Measurements from ENCODE around the gene CASTOR1. TPM values are rescaled to one million over a fixed set of nuclear protein-coding genes. Genes with fewer than 3 reads are reported as not detected.

Gene CASTOR1
- total RNA-seq, 1 experiment from 2014 or later: 16.0 TPM

- H3K27me3 Mint-ChIP-seq (ENCODE audit: low read depth): no peaks in the 10 kb centered on the region
- no peak overlapping the region for H3K27ac Mint-ChIP-seq
- CTCF ChIA-PET: interaction anchor here (1.0 to 1.3 kb wide), 3 partner anchors 45 to 70 kb away, joined by 3 to 6 read pairs (median 5); no protein-coding TSS in a partner anchor
- no peak overlapping the region for H3K4me3 Mint-ChIP-seq
- H3K4me1 Mint-ChIP-seq: peaks cover 3% of the 10 kb centered on the region; the same call in 1 of the 2 replicates
- no peak for DNase-seq (ENCODE audit: low spot score)
- H3K36me3 Mint-ChIP-seq: peaks cover 59% of the 10 kb centered on the region
- H3K9me3 Mint-ChIP-seq: no peaks in the 10 kb centered on the region
- POLR2A ChIA-PET: no interaction called here
- TF ChIP-seq ZNF532 (CRISPR knock-in tag; IDR thresholded peaks at IDR 0.05; ENCODE audit: borderline replicate concordance): no peak
- TF ChIP-seq ZNF121 (CRISPR knock-in tag; IDR thresholded peaks at IDR 0.05): no peak
- TF ChIP-seq, protein P1, sequence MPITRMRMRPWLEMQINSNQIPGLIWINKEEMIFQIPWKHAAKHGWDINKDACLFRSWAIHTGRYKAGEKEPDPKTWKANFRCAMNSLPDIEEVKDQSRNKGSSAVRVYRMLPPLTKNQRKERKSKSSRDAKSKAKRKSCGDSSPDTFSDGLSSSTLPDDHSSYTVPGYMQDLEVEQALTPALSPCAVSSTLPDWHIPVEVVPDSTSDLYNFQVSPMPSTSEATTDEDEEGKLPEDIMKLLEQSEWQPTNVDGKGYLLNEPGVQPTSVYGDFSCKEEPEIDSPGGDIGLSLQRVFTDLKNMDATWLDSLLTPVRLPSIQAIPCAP (CRISPR knock-in tag; IDR thresholded peaks at IDR 0.05): no peak
- TF ChIP-seq MYBL2 (CRISPR knock-in tag; IDR thresholded peaks at IDR 0.05): no peak
- TF ChIP-seq ZNF416 (CRISPR knock-in tag; IDR thresholded peaks at IDR 0.05): no peak
- TF ChIP-seq FOXK1 (CRISPR knock-in tag; IDR thresholded peaks at IDR 0.05): no peak
- TF ChIP-seq, protein P2, sequence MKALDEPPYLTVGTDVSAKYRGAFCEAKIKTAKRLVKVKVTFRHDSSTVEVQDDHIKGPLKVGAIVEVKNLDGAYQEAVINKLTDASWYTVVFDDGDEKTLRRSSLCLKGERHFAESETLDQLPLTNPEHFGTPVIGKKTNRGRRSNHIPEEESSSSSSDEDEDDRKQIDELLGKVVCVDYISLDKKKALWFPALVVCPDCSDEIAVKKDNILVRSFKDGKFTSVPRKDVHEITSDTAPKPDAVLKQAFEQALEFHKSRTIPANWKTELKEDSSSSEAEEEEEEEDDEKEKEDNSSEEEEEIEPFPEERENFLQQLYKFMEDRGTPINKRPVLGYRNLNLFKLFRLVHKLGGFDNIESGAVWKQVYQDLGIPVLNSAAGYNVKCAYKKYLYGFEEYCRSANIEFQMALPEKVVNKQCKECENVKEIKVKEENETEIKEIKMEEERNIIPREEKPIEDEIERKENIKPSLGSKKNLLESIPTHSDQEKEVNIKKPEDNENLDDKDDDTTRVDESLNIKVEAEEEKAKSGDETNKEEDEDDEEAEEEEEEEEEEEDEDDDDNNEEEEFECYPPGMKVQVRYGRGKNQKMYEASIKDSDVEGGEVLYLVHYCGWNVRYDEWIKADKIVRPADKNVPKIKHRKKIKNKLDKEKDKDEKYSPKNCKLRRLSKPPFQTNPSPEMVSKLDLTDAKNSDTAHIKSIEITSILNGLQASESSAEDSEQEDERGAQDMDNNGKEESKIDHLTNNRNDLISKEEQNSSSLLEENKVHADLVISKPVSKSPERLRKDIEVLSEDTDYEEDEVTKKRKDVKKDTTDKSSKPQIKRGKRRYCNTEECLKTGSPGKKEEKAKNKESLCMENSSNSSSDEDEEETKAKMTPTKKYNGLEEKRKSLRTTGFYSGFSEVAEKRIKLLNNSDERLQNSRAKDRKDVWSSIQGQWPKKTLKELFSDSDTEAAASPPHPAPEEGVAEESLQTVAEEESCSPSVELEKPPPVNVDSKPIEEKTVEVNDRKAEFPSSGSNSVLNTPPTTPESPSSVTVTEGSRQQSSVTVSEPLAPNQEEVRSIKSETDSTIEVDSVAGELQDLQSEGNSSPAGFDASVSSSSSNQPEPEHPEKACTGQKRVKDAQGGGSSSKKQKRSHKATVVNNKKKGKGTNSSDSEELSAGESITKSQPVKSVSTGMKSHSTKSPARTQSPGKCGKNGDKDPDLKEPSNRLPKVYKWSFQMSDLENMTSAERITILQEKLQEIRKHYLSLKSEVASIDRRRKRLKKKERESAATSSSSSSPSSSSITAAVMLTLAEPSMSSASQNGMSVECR (CRISPR knock-in tag; IDR thresholded peaks at IDR 0.05; ENCODE audit: borderline replicate concordance): no peak
- TF ChIP-seq RELA (CRISPR knock-in tag; IDR thresholded peaks at IDR 0.05; ENCODE audit: borderline replicate concordance): no peak
- no peak for TF ChIP-seq ZNF263 (CRISPR knock-in tag; IDR thresholded peaks at IDR 0.05; ENCODE audit: low read depth)
- TF ChIP-seq SMAD4 (CRISPR knock-in tag; IDR thresholded peaks at IDR 0.05): no peak
- no peak for TF ChIP-seq ETV6 (CRISPR knock-in tag; IDR thresholded peaks at IDR 0.05)
- ATAC-seq: no peak
These were observed 43.8 kb upstream of the CASTOR1 start for GRCh38 chr22:30332994-30333706.

DNA sequence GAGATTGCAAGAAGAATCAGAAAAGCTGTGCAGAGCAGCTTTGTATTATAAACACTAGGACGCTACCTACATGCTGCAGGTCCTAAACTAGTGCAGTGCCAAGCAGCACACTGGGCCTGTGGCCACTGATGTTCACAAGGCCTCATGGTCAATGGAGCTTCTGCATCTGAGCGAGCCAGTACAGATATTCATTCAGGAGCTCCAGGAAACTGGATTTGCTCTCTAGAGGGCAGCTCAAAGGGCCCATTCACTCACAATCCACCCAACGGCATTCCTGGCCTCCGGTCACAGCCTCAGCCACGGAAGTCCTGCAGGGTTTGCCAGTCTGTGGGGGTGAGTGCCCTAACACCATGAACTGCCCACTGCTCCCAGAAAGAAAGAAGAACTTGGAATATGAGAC is 43.2 kb upstream of the CASTOR1 start:
- ATAC-seq: no peak
- no peaks in the 10 kb centered on the region for H3K9me3 Mint-ChIP-seq
- H3K4me1 Mint-ChIP-seq: peaks cover 7% of the 10 kb centered on the region
- no peak overlapping the region for H3K27ac Mint-ChIP-seq
- no peak overlapping the region for H3K4me3 Mint-ChIP-seq
- CTCF ChIA-PET: interaction anchor here (1.0 to 1.3 kb wide), 3 partner anchors 44 to 69 kb away, joined by 3 to 6 read pairs (median 5); no protein-coding TSS in a partner anchor
- DNase-seq (ENCODE audit: low spot score): no peak
- POLR2A ChIA-PET: interaction anchor here (0.6 kb wide), 1 partner anchor 797 kb away, joined by 4 read pairs; no protein-coding TSS in a partner anchor
- H3K27me3 Mint-ChIP-seq (ENCODE audit: low read depth): no peaks in the 10 kb centered on the region
- H3K36me3 Mint-ChIP-seq: peaks cover 53% of the 10 kb centered on the region
- TF ChIP-seq, protein P3, sequence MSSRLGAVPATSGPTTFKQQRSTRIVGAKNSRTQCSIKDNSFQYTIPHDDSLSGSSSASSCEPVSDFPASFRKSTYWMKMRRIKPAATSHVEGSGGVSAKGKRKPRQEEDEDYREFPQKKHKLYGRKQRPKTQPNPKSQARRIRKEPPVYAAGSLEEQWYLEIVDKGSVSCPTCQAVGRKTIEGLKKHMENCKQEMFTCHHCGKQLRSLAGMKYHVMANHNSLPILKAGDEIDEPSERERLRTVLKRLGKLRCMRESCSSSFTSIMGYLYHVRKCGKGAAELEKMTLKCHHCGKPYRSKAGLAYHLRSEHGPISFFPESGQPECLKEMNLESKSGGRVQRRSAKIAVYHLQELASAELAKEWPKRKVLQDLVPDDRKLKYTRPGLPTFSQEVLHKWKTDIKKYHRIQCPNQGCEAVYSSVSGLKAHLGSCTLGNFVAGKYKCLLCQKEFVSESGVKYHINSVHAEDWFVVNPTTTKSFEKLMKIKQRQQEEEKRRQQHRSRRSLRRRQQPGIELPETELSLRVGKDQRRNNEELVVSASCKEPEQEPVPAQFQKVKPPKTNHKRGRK (CRISPR knock-in tag; IDR thresholded peaks at IDR 0.05; ENCODE audit: borderline replicate concordance): no peak
- TF ChIP-seq JUN (CRISPR knock-in tag; IDR thresholded peaks at IDR 0.05) (no peak), NFATC4 (CRISPR knock-in tag; IDR thresholded peaks at IDR 0.05) (no peak), JAZF1 (CRISPR knock-in tag; IDR thresholded peaks at IDR 0.05) (no peak), NFYB (CRISPR knock-in tag; conservative IDR thresholded peaks at IDR 0.05; ENCODE audit: low read depth) (no peak), SMAD3 (CRISPR knock-in tag; IDR thresholded peaks at IDR 0.05; ENCODE audit: borderline replicate concordance) (no peak), E2F4 (CRISPR knock-in tag; IDR thresholded peaks at IDR 0.05; ENCODE audit: borderline replicate concordance, low read depth) (no peak)
- TF ChIP-seq, protein P4, sequence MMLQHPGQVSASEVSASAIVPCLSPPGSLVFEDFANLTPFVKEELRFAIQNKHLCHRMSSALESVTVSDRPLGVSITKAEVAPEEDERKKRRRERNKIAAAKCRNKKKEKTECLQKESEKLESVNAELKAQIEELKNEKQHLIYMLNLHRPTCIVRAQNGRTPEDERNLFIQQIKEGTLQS (CRISPR knock-in tag; conservative IDR thresholded peaks at IDR 0.05): no peak
